ENCODE data around the gene SPATA21. TPM values are rescaled to one million over a fixed set of nuclear protein-coding genes. Genes with fewer than 3 reads are reported as not detected.

Gene SPATA21
- total and polyA plus RNA-seq, 2 experiments from 2014 or later = 2.6 TPM; not detected in 1

DNA sequence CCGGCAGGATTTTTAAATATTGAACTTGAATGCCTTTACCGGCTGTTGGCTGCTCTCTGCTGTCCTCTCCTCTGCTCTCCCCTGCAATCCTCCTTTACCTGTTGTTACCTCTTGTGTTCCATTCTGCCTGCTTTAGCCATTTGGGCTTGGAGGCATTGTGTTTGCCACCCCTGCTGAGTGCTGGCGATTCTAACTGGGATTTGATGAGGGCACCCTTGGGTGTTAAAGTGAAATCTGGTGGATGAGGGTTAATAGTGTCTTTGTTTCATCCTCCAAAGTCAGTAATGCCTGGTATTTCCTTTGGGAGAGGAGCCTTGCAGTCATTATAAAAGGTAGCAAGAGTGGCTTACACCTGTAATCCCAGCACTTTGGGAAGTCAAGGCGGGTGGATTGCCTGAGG, 60.3 kb downstream of the SPATA21 start:
- no peak overlapping the region for H3K27ac Mint-ChIP-seq
- H3K27me3 Mint-ChIP-seq (ENCODE audit: insufficient read depth, low read depth, poor library complexity) = peaks cover 7% of the 10 kb centered on the region
- H3K4me3 Mint-ChIP-seq = peak overlapping the region; percentile 41; the same call in 1 of the 3 replicates
- no peaks in the 10 kb centered on the region for H3K9me3 Mint-ChIP-seq
- no peaks in the 10 kb centered on the region for H3K9me2 ChIP-seq (ENCODE audit: insufficient read depth)
- DNase-seq (ENCODE audit: low spot score) (no peak), ATAC-seq (peak; percentile 43)
- peak overlapping the region; percentile 71 for H3K4me2 ChIP-seq
- peaks cover 35% of the 10 kb centered on the region for H3K4me1 Mint-ChIP-seq
- H3K27ac ChIP-seq (ENCODE audit: low read depth) = peak overlapping the region; percentile 78; the same call in 1 of the 2 replicates
- H3K27me3 ChIP-seq (ENCODE audit: insufficient read depth) = no peaks in the 10 kb centered on the region
- H3K4me1 ChIP-seq (ENCODE audit: insufficient read depth) = peaks cover 40% of the 10 kb centered on the region
- peaks cover 84% of the 10 kb centered on the region for H4K20me1 ChIP-seq (replicated peaks; ENCODE audit: insufficient read depth)
- H3K36me3 ChIP-seq (ENCODE audit: insufficient read depth) = no peaks in the 10 kb centered on the region
- H2AFZ ChIP-seq = no peak overlapping the region
- H3F3A ChIP-seq (replicated peaks; ENCODE audit: low read depth) = 0 out of 2 replicates have a peak, but pooled peaks cover 16% of the 10 kb centered on the region
- H3K79me2 ChIP-seq (replicated peaks; ENCODE audit: insufficient read depth) = peaks cover 100% of the 10 kb centered on the region
- H3K36me3 Mint-ChIP-seq (ENCODE audit: low read depth) = peaks cover 16% of the 10 kb centered on the region; the same call in 2 of the 3 replicates
- 0 out of 2 replicates have a peak overlapping the region, but pooled peaks have one; percentile 29 for H3K4me3 ChIP-seq
- no peak for TF ChIP-seq EZH2 (IDR thresholded peaks at IDR 0.05; ENCODE audit: low read depth, unreplicated experiment)
- TF ChIP-seq, protein P1, sequence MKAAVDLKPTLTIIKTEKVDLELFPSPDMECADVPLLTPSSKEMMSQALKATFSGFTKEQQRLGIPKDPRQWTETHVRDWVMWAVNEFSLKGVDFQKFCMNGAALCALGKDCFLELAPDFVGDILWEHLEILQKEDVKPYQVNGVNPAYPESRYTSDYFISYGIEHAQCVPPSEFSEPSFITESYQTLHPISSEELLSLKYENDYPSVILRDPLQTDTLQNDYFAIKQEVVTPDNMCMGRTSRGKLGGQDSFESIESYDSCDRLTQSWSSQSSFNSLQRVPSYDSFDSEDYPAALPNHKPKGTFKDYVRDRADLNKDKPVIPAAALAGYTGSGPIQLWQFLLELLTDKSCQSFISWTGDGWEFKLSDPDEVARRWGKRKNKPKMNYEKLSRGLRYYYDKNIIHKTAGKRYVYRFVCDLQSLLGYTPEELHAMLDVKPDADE (IDR thresholded peaks at IDR 0.05) = no peak
- no peak for TF ChIP-seq ZNF331 (CRISPR knock-in tag; IDR thresholded peaks at IDR 0.05; ENCODE audit: low read depth)

DNA sequence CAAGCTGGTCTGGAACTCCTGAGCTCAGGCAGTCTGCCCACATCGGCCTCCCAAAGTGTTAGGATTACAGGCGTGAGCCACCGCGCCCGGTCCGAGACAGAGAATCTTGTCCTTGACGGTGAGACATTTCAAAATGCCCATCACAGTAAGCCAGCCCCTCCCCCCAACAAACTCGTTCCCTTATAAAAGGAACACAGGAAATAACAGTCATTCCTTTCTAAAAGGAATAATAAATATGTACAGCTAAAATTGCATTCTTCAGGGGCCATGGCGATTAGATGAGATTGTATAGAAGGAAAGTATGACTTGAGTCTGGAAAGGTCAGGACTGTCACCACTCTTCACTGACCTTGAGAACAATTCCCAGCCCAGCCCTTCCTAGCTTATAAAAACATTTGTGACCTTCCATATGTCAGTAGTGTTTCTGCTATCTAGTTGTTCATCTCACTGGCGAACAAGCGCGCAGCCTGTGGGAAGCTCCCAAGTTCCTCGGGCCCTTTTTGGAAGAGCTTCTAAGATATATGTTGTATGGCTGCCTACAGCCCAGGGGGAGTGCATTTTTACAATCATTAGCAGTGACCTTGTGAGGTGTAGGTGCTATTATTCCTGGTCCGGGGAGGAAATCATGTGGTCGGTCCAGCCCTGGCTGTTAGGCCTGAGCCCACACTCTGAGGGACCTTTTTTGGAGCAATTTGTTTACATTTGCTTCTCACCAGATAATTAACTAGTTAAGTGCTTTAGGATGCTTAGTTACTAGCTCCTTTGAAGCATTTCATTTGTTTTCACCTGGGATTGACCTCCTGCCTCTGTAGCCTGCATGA, 61.5 kb downstream of the SPATA21 start:
- Histone ChIP-seq H3K4me2 (peak overlapping the region; percentile 79), H3K9me2 (ENCODE audit: insufficient read depth) (no peaks in the 10 kb centered on the region), H3K4me3 (peak overlapping the region; percentile 32; the same call in 1 of the 2 replicates), H4K20me1 (replicated peaks; ENCODE audit: insufficient read depth) (peaks cover 84% of the 10 kb centered on the region), H3K79me2 (replicated peaks; ENCODE audit: insufficient read depth) (peaks cover 100% of the 10 kb centered on the region), H3K27me3 (ENCODE audit: insufficient read depth) (no peaks in the 10 kb centered on the region), H3F3A (replicated peaks; ENCODE audit: low read depth) (0 out of 2 replicates have a peak, but pooled peaks cover 16% of the 10 kb centered on the region), H3K4me1 (ENCODE audit: insufficient read depth) (peaks cover 40% of the 10 kb centered on the region), H3K36me3 (ENCODE audit: insufficient read depth) (no peaks in the 10 kb centered on the region), H2AFZ (no peak overlapping the region), H3K27ac (ENCODE audit: low read depth) (peak overlapping the region; percentile 78)
- ATAC-seq (peak; percentile 16; the same call in 1 of the 3 replicates), DNase-seq (ENCODE audit: low spot score) (no peak)
- H3K9me3 Mint-ChIP-seq = no peaks in the 10 kb centered on the region
- peaks cover 7% of the 10 kb centered on the region for H3K27me3 Mint-ChIP-seq (ENCODE audit: insufficient read depth, low read depth, poor library complexity)
- no peak overlapping the region for H3K27ac Mint-ChIP-seq
- peaks cover 18% of the 10 kb centered on the region; the same call in 2 of the 3 replicates for H3K36me3 Mint-ChIP-seq (ENCODE audit: low read depth)
- peaks cover 35% of the 10 kb centered on the region for H3K4me1 Mint-ChIP-seq
- H3K4me3 Mint-ChIP-seq = no peak overlapping the region; the same call in 2 of the 3 replicates
- TF ChIP-seq JUNB (IDR thresholded peaks at IDR 0.05; ENCODE audit: unreplicated experiment) = no peak
- TF ChIP-seq NANOG (IDR thresholded peaks at IDR 0.05; ENCODE audit: borderline replicate concordance) = no peak
- TF ChIP-seq, protein P2, sequence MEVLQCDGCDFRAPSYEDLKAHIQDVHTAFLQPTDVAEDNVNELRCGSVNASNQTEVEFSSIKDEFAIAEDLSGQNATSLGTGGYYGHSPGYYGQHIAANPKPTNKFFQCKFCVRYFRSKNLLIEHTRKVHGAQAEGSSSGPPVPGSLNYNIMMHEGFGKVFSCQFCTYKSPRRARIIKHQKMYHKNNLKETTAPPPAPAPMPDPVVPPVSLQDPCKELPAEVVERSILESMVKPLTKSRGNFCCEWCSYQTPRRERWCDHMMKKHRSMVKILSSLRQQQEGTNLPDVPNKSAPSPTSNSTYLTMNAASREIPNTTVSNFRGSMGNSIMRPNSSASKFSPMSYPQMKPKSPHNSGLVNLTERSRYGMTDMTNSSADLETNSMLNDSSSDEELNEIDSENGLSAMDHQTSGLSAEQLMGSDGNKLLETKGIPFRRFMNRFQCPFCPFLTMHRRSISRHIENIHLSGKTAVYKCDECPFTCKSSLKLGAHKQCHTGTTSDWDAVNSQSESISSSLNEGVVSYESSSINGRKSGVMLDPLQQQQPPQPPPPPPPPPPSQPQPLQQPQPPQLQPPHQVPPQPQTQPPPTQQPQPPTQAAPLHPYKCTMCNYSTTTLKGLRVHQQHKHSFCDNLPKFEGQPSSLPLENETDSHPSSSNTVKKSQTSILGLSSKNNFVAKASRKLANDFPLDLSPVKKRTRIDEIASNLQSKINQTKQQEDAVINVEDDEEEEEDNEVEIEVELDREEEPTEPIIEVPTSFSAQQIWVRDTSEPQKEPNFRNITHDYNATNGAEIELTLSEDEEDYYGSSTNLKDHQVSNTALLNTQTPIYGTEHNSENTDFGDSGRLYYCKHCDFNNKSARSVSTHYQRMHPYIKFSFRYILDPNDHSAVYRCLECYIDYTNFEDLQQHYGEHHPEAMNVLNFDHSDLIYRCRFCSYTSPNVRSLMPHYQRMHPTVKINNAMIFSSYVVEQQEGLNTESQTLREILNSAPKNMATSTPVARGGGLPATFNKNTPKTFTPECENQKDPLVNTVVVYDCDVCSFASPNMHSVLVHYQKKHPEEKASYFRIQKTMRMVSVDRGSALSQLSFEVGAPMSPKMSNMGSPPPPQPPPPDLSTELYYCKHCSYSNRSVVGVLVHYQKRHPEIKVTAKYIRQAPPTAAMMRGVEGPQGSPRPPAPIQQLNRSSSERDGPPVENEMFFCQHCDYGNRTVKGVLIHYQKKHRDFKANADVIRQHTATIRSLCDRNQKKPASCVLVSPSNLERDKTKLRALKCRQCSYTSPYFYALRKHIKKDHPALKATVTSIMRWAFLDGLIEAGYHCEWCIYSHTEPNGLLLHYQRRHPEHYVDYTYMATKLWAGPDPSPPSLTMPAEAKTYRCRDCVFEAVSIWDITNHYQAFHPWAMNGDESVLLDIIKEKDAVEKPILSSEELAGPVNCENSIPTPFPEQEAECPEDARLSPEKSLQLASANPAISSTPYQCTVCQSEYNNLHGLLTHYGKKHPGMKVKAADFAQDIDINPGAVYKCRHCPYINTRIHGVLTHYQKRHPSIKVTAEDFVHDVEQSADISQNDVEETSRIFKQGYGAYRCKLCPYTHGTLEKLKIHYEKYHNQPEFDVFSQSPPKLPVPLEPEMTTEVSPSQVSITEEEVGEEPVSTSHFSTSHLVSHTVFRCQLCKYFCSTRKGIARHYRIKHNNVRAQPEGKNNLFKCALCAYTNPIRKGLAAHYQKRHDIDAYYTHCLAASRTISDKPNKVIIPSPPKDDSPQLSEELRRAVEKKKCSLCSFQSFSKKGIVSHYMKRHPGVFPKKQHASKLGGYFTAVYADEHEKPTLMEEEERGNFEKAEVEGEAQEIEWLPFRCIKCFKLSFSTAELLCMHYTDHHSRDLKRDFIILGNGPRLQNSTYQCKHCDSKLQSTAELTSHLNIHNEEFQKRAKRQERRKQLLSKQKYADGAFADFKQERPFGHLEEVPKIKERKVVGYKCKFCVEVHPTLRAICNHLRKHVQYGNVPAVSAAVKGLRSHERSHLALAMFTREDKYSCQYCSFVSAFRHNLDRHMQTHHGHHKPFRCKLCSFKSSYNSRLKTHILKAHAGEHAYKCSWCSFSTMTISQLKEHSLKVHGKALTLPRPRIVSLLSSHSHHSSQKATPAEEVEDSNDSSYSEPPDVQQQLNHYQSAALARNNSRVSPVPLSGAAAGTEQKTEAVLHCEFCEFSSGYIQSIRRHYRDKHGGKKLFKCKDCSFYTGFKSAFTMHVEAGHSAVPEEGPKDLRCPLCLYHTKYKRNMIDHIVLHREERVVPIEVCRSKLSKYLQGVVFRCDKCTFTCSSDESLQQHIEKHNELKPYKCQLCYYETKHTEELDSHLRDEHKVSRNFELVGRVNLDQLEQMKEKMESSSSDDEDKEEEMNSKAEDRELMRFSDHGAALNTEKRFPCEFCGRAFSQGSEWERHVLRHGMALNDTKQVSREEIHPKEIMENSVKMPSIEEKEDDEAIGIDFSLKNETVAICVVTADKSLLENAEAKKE (CRISPR knock-in tag; IDR thresholded peaks at IDR 0.05) = no peak
- no peak for TF ChIP-seq EZH2phosphoT487 (IDR thresholded peaks at IDR 0.05; ENCODE audit: unreplicated experiment)
- TF ChIP-seq CREB1 (CRISPR knock-in tag; IDR thresholded peaks at IDR 0.05; ENCODE audit: low read depth) = no peak
- TF ChIP-seq, protein P3, sequence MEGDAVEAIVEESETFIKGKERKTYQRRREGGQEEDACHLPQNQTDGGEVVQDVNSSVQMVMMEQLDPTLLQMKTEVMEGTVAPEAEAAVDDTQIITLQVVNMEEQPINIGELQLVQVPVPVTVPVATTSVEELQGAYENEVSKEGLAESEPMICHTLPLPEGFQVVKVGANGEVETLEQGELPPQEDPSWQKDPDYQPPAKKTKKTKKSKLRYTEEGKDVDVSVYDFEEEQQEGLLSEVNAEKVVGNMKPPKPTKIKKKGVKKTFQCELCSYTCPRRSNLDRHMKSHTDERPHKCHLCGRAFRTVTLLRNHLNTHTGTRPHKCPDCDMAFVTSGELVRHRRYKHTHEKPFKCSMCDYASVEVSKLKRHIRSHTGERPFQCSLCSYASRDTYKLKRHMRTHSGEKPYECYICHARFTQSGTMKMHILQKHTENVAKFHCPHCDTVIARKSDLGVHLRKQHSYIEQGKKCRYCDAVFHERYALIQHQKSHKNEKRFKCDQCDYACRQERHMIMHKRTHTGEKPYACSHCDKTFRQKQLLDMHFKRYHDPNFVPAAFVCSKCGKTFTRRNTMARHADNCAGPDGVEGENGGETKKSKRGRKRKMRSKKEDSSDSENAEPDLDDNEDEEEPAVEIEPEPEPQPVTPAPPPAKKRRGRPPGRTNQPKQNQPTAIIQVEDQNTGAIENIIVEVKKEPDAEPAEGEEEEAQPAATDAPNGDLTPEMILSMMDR (conservative IDR thresholded peaks at IDR 0.05; ENCODE audit: low read depth in 2 of 2) = no peak
- no peak for TF ChIP-seq ZNF331 (CRISPR knock-in tag; IDR thresholded peaks at IDR 0.05; ENCODE audit: low read depth)
- TF ChIP-seq STAT1 (IDR thresholded peaks at IDR 0.05; ENCODE audit: unreplicated experiment) = no peak
